ENCODE measurements around the gene YLPM1. TPM values are rescaled to one million over a fixed set of nuclear protein-coding genes. Genes with fewer than 3 reads are reported as not detected.

Gene YLPM1
- total and polyA plus RNA-seq, 11 donors: 15.0 to 48.1 (median 25.5) TPM

- no peaks in the 10 kb centered on the region for H3K27me3 ChIP-seq
- DNase-seq (no peak), ATAC-seq (peak in 1 of 4 donors; percentile 10)
- no peaks in the 10 kb centered on the region for H3K36me3 ChIP-seq
- WGBS, 4 donors: 40 to 76% (median 66%) methylated on average over 2 of the region's 2 CpGs
- H3K4me3 ChIP-seq: no peak overlapping the region
- H3K27ac ChIP-seq: no peak overlapping the region
- H3K9me3 ChIP-seq: no peaks in the 10 kb centered on the region
- H3K4me1 ChIP-seq: peaks cover 0 to 15% (median 3%) of the 10 kb centered on the region in 12 donors
- no peak for TF ChIP-seq POLR2A (IDR thresholded peaks at IDR 0.05)
- TF ChIP-seq, protein P1, sequence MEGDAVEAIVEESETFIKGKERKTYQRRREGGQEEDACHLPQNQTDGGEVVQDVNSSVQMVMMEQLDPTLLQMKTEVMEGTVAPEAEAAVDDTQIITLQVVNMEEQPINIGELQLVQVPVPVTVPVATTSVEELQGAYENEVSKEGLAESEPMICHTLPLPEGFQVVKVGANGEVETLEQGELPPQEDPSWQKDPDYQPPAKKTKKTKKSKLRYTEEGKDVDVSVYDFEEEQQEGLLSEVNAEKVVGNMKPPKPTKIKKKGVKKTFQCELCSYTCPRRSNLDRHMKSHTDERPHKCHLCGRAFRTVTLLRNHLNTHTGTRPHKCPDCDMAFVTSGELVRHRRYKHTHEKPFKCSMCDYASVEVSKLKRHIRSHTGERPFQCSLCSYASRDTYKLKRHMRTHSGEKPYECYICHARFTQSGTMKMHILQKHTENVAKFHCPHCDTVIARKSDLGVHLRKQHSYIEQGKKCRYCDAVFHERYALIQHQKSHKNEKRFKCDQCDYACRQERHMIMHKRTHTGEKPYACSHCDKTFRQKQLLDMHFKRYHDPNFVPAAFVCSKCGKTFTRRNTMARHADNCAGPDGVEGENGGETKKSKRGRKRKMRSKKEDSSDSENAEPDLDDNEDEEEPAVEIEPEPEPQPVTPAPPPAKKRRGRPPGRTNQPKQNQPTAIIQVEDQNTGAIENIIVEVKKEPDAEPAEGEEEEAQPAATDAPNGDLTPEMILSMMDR (IDR thresholded peaks at IDR 0.05): no peak
- intact Hi-C loops (cut with DNase I): no loop called here
Observed at GRCh38 chr14:74852922-74853530, 89.9 kb downstream of the YLPM1 start.

GRCh38 chr14:74853581-74853980 is 90.5 kb downstream of the YLPM1 start:
- Histone ChIP-seq H3K36me3 (no peaks in the 10 kb centered on the region), H3K4me3 (no peak overlapping the region), H3K27ac (no peak overlapping the region), H3K27me3 (no peaks in the 10 kb centered on the region), H3K9me3 (no peaks in the 10 kb centered on the region), H3K4me1 (peaks cover 0 to 15% (median 2%) of the 10 kb centered on the region in 12 donors)
- intact Hi-C loops (cut with DNase I): no loop called here
- DNase-seq (no peak), ATAC-seq (no peak)
- TF ChIP-seq POLR2A (IDR thresholded peaks at IDR 0.05): no peak
- TF ChIP-seq, protein P1 (IDR thresholded peaks at IDR 0.05): no peak
- 49 to 59% (median 54%) methylated on average over 4 of the region's 4 CpGs for WGBS, 4 donors

GRCh38 chr14:74855021-74855420 is 91.9 kb downstream of the YLPM1 start:
- H3K9me3 ChIP-seq: no peaks in the 10 kb centered on the region
- peaks cover 0 to 15% (median 2%) of the 10 kb centered on the region in 12 donors for H3K4me1 ChIP-seq
- ATAC-seq: no peak
- H3K36me3 ChIP-seq: no peaks in the 10 kb centered on the region
- TF ChIP-seq, protein P1 (IDR thresholded peaks at IDR 0.05): no peak
- no peak for TF ChIP-seq POLR2A (IDR thresholded peaks at IDR 0.05)
- no peaks in the 10 kb centered on the region for H3K27me3 ChIP-seq
- H3K4me3 ChIP-seq: no peak overlapping the region
- WGBS, 4 donors: 57 to 76% (median 72%) methylated on average over 7 of the region's 7 CpGs
- no peak for DNase-seq
- intact Hi-C loops (cut with DNase I): loop anchor here in 1 of 10 donors (5.0 kb wide), 1 partner anchor 232 kb away; no protein-coding TSS in a partner anchor
- no peak overlapping the region for H3K27ac ChIP-seq

- intact Hi-C loops (cut with DNase I): loop anchor here in 1 of 10 donors (5.0 kb wide), 1 partner anchor 231 kb away; no protein-coding TSS in a partner anchor
- Histone ChIP-seq H3K4me1 (peaks cover 0 to 19% (median 6%) of the 10 kb centered on the region in 12 donors), H3K27ac (no peak overlapping the region), H3K4me3 (no peak overlapping the region), H3K9me3 (no peaks in the 10 kb centered on the region), H3K27me3 (no peaks in the 10 kb centered on the region), H3K36me3 (no peaks in the 10 kb centered on the region)
- ATAC-seq (no peak), DNase-seq (no peak)
- TF ChIP-seq, protein P1 (IDR thresholded peaks at IDR 0.05): no peak
- no peak for TF ChIP-seq POLR2A (IDR thresholded peaks at IDR 0.05)
- WGBS, 4 donors: 73 to 80% (median 79%) methylated on average over 4 of the region's 4 CpGs
Observed at GRCh38 chr14:74855945-74856344, 92.8 kb downstream of the YLPM1 start.
